B cell (primary cell): ENCODE results near the gene ZNF425. TPM values are rescaled to one million over a fixed set of nuclear protein-coding genes. Genes with fewer than 3 reads are reported as not detected.

Experiments used
- ATAC-seq: fragments of 200-7000 bp; cut with Tn5 transposase; one replicate; pipeline ENCODE4 v1.10.0; 2021; ENCODE audit warnings: low read depth, mild to moderate bottlenecking, moderate number of reproducible peaks, moderate library complexity
- CTCF ChIA-PET: fragments of 350-600 bp; sonication (Branson Sonifier 250); formaldehyde crosslinking; loops from one replicate; lab custom pipeline; 2021; ENCODE audit warnings: antibody characterized with exemption, inconsistent platforms; lab: Charles Lee
- POLR2A ChIA-PET: fragments of 350-600 bp; sonication (Branson Sonifier 250); formaldehyde crosslinking; loops from one replicate; lab custom pipeline; 2021; ENCODE audit warnings: antibody characterized with exemption; lab: Charles Lee
- DNase-seq: peaks from one replicate; pipeline ENCODE4 v3.0.0; 2013
- H2AFZ ChIP-seq: 2 replicates; pipeline ENCODE4 v1.6.1; 2012; ENCODE audit warnings: mild to moderate bottlenecking, low read depth, low read length; ENCODE audit not compliant: insufficient read depth, poor library complexity, severe bottlenecking
- H3K27ac ChIP-seq, 2 donors: 1 replicate in 1 of 2; 2 replicates in 1 of 2; pipeline ENCODE4 v1.5.1; 2012 to 2013; ENCODE audit warnings: low read length in 2 of 2, mild to moderate bottlenecking in 2 of 2, moderate library complexity in 1 of 2
- H3K27me3 ChIP-seq, 4 experiments: fragments of 200-600 bp in 1 of 4; sonication (generic) in 1 of 4; replicated peaks in 1 of 4; 1 replicate in 2 of 4; 2 replicates in 2 of 4; pipeline versions ENCODE4 v1.6.1 to v1.7.0; 2013 to 2016; ENCODE audit warnings: low read length in 3 of 4, mild to moderate bottlenecking in 2 of 4, mixed read lengths in 1 of 4, moderate library complexity in 1 of 4; ENCODE audit not compliant: insufficient read depth in 4 of 4, control insufficient read depth in 3 of 4; ENCODE audit errors: control extremely low read depth in 1 of 4
- H3K36me3 ChIP-seq, 2 experiments: replicated peaks in 1 of 2; 1 replicate in 1 of 2; 2 replicates in 1 of 2; pipeline versions ENCODE4 v1.6.1 to v1.7.1; 2013; ENCODE audit warnings: low read length in 1 of 2; ENCODE audit not compliant: insufficient read depth in 2 of 2, control insufficient read depth in 1 of 2; ENCODE audit errors: control extremely low read depth in 1 of 2, extremely low read depth in 1 of 2
- H3K4me1 ChIP-seq, 2 donors: fragments of 200-600 bp in 1 of 2; sonication (generic) in 1 of 2; 1 replicate in 1 of 2; 2 replicates in 1 of 2; pipeline versions ENCODE4 v1.5.1 to v1.6.1; 2013 to 2017; ENCODE audit warnings: low read length in 2 of 2; ENCODE audit not compliant: control insufficient read depth in 2 of 2, insufficient read depth in 2 of 2
- H3K4me2 ChIP-seq: replicated peaks from 2 replicates; pipeline ENCODE3; 2012; ENCODE audit warnings: mild to moderate bottlenecking, low read depth, low read length; ENCODE audit not compliant: poor library complexity, severe bottlenecking
- H3K4me3 ChIP-seq, 5 experiments: fragments of 200-600 bp in 1 of 5; sonication (generic) in 1 of 5; 1 replicate in 3 of 5; 2 replicates in 2 of 5; pipeline versions ENCODE4 v1.5.1 to v1.7.0; 2011 to 2016; ENCODE audit warnings: low read length in 4 of 5, mild to moderate bottlenecking in 4 of 5, low read depth in 2 of 5, control low read depth in 1 of 5, moderate library complexity in 1 of 5; ENCODE audit not compliant: insufficient read depth in 1 of 5; ENCODE audit errors: control extremely low read depth in 1 of 5, extremely low read depth in 1 of 5
- H3K79me2 ChIP-seq: fragments of 200-600 bp; sonication (generic); one replicate; pipeline ENCODE4 v1.6.0; 2016; ENCODE audit warnings: low read length; ENCODE audit not compliant: control insufficient read depth, insufficient read depth
- H3K9ac ChIP-seq: fragments of 200-600 bp; sonication (generic); 2 replicates; pipeline ENCODE4 v1.6.1; 2017; ENCODE audit warnings: mild to moderate bottlenecking, low read length, moderate library complexity
- H3K9me3 ChIP-seq, 3 donors: one replicate each; pipeline versions ENCODE4 v1.6.1 to v1.7.1; 2013; ENCODE audit warnings: low read length in 2 of 3; ENCODE audit not compliant: control insufficient read depth in 2 of 3, insufficient read depth in 1 of 3; ENCODE audit errors: control extremely low read depth in 1 of 3
- H4K20me1 ChIP-seq: 2 replicates; pipeline ENCODE4 v1.6.0; 2012; ENCODE audit warnings: mild to moderate bottlenecking, low read length; ENCODE audit not compliant: insufficient read depth, control insufficient read depth, poor library complexity, severe bottlenecking
- H3K27ac Mint-ChIP-seq: one replicate; pipeline ENCODE4 v1.8.0; 2021; ENCODE audit warnings: mixed read lengths
- H3K27me3 Mint-ChIP-seq: one replicate; pipeline ENCODE4 v1.8.0; 2021; ENCODE audit warnings: mixed read lengths
- H3K4me1 Mint-ChIP-seq: one replicate; pipeline ENCODE4 v1.8.0; 2021; ENCODE audit warnings: mixed read lengths
- H3K4me3 Mint-ChIP-seq: one replicate; pipeline ENCODE4 v1.8.0; 2021; ENCODE audit warnings: mixed read lengths
- H3K9me3 Mint-ChIP-seq: one replicate; pipeline ENCODE4 v1.8.0; 2022; ENCODE audit warnings: mixed read lengths; ENCODE audit not compliant: insufficient read depth
- EZH2 ChIP-seq: IDR thresholded peaks from 2 replicates; pipeline ENCODE4 v1.6.1; 2012; ENCODE audit warnings: borderline replicate concordance, low read depth, mild to moderate bottlenecking, moderate library complexity, low read length; ENCODE audit not compliant: insufficient read depth, poor library complexity, severe bottlenecking
- WGBS: methylation state at CpG from one replicate; pipeline ENCODE4 v1.1.5; 2013; ENCODE audit warnings: missing lambda C conversion rate; ENCODE audit not compliant: insufficient coverage; 5-methylcytosine and 5-hydroxymethylcytosine counted together
- intact Hi-C: fragments of 100-400 bp; cut with micrococcal nuclease; formaldehyde crosslinking; loops from one replicate; pipeline ENCODE4 v1.10.0; 2022
- polyA plus RNA-seq: library from polyadenylated mRNA; depleted of rRNA; stranded (reverse); fragments of >200 nt; gene quantifications from 2 replicates; pipeline ENCODE4 v1.2.3, GENCODE V29; 2012
- total RNA-seq, 2 donors: library from RNA; stranded (reverse); fragments of 120-200 nt in 1 of 2; gene quantifications; 1 replicate in 1 of 2; 2 replicates in 1 of 2; pipeline versions ENCODE4 v1.2.3 to v1.2.4, GENCODE V29; 2013 to 2022
- TF ChIP-seq, protein P1 (sequence below): fragments of 200-600 bp; IDR thresholded peaks from one replicate; pipeline ENCODE4 v1.8.0; 2022; ENCODE audit warnings: antibody characterized with exemption, mild to moderate bottlenecking

Gene ZNF425
- total and polyA plus RNA-seq, 2 donors (not counting 1 experiment from before 2014, with no cell fraction given): 0.48 to 3.3 TPM

DNA sequence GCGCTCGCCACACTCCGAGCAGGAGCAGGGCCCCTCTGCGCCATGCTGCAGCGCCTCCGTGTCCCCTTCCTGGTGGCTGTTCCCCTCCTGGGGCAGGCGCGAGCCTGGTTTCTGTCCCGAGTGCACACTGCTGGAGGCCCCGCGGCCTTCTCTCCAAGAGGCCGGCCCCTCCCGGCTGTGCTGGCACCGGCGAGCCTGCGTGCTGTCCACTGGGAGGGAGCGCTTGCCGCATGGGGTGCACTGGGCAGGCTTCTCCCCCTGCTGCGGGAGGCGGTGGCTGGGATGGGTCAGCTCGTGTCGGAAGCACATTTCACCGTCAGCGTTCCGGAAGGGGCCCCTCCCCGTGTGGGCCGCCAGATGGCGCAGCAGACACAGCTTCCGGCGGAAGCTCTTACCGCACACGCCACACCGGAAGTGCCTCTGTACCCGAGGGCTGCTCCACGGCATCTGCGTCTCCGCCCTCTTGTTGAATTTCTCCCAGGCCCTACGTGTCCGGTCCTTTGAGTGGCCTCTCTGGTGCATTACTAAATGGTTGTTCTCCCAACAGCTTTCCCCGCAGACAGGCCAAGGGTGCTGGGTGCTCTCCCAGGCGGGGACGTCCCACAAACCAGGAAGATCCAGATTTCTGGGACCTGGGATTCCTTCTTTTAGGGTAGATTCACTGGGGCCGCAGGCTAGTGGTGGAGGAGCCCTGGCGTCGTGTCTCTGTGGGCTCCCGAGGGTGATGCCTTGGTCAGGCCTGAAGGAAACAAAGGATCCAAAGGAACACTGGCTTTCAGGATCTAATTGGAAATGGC lies 54.3 kb downstream of the ZNF425 start:
- intact Hi-C loops: no loop called here
- Histone ChIP-seq H3K4me2 (peak overlapping the region; percentile 35), H3K36me3 (peaks cover 0 to 33% of the 10 kb centered on the region in 2 experiments), H3K27me3 (no peaks in the 10 kb centered on the region), H3K4me3 (peak overlapping the region in 1 of 5 experiments; percentile 5), H2AFZ (peak overlapping the region; percentile 10), H3K79me2 (no peaks in the 10 kb centered on the region), H3K9me3 (peaks cover 0 to 10% (median 0%) of the 10 kb centered on the region in 3 donors), H4K20me1 (no peaks in the 10 kb centered on the region), H3K9ac (no peak overlapping the region), H3K4me1 (no peaks in the 10 kb centered on the region), H3K27ac (no peak overlapping the region)
- WGBS: 90% methylated on average over 46 of the region's 46 CpGs
- peak; percentile 26 for DNase-seq
- peak; percentile 28 for ATAC-seq
- POLR2A ChIA-PET: no interaction called here
- TF ChIP-seq, protein P1, sequence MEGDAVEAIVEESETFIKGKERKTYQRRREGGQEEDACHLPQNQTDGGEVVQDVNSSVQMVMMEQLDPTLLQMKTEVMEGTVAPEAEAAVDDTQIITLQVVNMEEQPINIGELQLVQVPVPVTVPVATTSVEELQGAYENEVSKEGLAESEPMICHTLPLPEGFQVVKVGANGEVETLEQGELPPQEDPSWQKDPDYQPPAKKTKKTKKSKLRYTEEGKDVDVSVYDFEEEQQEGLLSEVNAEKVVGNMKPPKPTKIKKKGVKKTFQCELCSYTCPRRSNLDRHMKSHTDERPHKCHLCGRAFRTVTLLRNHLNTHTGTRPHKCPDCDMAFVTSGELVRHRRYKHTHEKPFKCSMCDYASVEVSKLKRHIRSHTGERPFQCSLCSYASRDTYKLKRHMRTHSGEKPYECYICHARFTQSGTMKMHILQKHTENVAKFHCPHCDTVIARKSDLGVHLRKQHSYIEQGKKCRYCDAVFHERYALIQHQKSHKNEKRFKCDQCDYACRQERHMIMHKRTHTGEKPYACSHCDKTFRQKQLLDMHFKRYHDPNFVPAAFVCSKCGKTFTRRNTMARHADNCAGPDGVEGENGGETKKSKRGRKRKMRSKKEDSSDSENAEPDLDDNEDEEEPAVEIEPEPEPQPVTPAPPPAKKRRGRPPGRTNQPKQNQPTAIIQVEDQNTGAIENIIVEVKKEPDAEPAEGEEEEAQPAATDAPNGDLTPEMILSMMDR: peak; percentile 25
- TF ChIP-seq EZH2: no peak
- Mint-ChIP-seq H3K4me3 (no peak overlapping the region), H3K27ac (no peak overlapping the region), H3K27me3 (no peaks in the 10 kb centered on the region), H3K9me3 (no peaks in the 10 kb centered on the region), H3K4me1 (peaks cover 3% of the 10 kb centered on the region)
- CTCF ChIA-PET: interaction anchor here (3.2 kb wide), 1 partner anchor 66 kb away, joined by 7 read pairs; no protein-coding TSS in a partner anchor

DNA sequence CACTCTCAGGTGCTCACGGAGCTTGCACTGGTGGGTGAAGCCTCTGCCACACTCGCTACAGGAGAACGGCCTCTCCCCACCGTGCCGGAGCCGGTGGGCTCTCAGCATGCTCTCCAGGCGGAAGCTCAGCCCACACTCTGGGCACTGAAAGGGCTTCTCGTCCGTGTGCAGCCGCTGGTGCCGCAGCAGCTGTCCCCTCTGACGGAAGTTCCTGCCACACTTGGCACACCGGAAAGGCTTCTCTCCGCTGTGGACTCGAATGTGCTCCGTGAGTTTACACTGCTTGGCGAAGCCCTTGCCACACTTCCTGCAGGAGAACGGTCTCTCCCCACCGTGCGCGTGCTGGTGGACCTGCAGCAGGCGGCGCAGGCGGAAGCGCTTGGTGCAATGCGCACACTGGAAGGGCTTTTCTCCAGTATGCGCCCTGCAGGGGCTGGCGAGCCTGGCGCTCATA lies 54.9 kb downstream of the ZNF425 start:
- DNase-seq: no peak
- Histone ChIP-seq H2AFZ (no peak overlapping the region), H3K79me2 (no peaks in the 10 kb centered on the region), H3K27ac (no peak overlapping the region), H3K9me3 (peaks cover 0 to 10% (median 0%) of the 10 kb centered on the region in 3 donors), H4K20me1 (no peaks in the 10 kb centered on the region), H3K4me3 (peak overlapping the region in 1 of 5 experiments; percentile 5), H3K9ac (no peak overlapping the region), H3K4me2 (no peak overlapping the region), H3K27me3 (no peaks in the 10 kb centered on the region), H3K36me3 (peaks cover 0 to 33% of the 10 kb centered on the region in 2 experiments), H3K4me1 (no peaks in the 10 kb centered on the region)
- no peak overlapping the region for H3K4me3 Mint-ChIP-seq
- no peak for TF ChIP-seq EZH2
- TF ChIP-seq, protein P1: no peak
- ChIA-PET CTCF (interaction anchor here (3.2 kb wide), 1 partner anchor 66 kb away, joined by 7 read pairs; no protein-coding TSS in a partner anchor), POLR2A (no interaction called here)
- ATAC-seq: no peak
- H3K4me1 Mint-ChIP-seq: peaks cover 3% of the 10 kb centered on the region
- H3K27ac Mint-ChIP-seq: no peak overlapping the region
- intact Hi-C loops: no loop called here
- no peaks in the 10 kb centered on the region for H3K9me3 Mint-ChIP-seq
- no peaks in the 10 kb centered on the region for H3K27me3 Mint-ChIP-seq
- WGBS: 97% methylated on average over 29 of the region's 29 CpGs
